Neuron (in vitro differentiated cells): Measurements from ENCODE around the gene STC2.

Experiments used
- H2AFZ ChIP-seq: one replicate; pipeline ENCODE4 v1.6.1; 2013; ENCODE audit warnings: low read depth, mild to moderate bottlenecking, inconsistent platforms, low read length, moderate library complexity
- H3K27me3 ChIP-seq: one replicate; pipeline ENCODE4 v1.6.1; 2013; ENCODE audit warnings: low read length; ENCODE audit not compliant: insufficient read depth
- H3K36me3 ChIP-seq: one replicate; pipeline ENCODE4 v1.6.1; 2013; ENCODE audit warnings: low read length; ENCODE audit not compliant: insufficient read depth
- H3K4me1 ChIP-seq: one replicate; pipeline ENCODE4 v1.6.1; 2013; ENCODE audit warnings: low read length; ENCODE audit not compliant: insufficient read depth
- H3K4me3 ChIP-seq: 2 replicates; pipeline ENCODE4 v1.5.1; 2013; ENCODE audit warnings: mild to moderate bottlenecking, low read length, moderate library complexity
- H3K9me3 ChIP-seq: one replicate; pipeline ENCODE4 v1.6.1; 2013; ENCODE audit warnings: low read length

Gene STC2

GRCh38 chr5:173324115-173325001 is 3.9 kb downstream of the STC2 start:
- no peaks in the 10 kb centered on the region for H3K9me3 ChIP-seq
- no peaks in the 10 kb centered on the region for H3K36me3 ChIP-seq
- no peak overlapping the region for H2AFZ ChIP-seq
- H3K27me3 ChIP-seq = peaks cover 61% of the 10 kb centered on the region
- peaks cover 22% of the 10 kb centered on the region for H3K4me1 ChIP-seq
- H3K4me3 ChIP-seq = no peak overlapping the region

- Histone ChIP-seq H3K4me3 (no peak overlapping the region), H2AFZ (no peak overlapping the region), H3K27me3 (peaks cover 55% of the 10 kb centered on the region), H3K36me3 (no peaks in the 10 kb centered on the region), H3K9me3 (no peaks in the 10 kb centered on the region), H3K4me1 (peaks cover 17% of the 10 kb centered on the region)
These were observed 4.5 kb downstream of the STC2 start for GRCh38 chr5:173323799-173324114.

- no peaks in the 10 kb centered on the region for H3K9me3 ChIP-seq
- H3K36me3 ChIP-seq = no peaks in the 10 kb centered on the region
- H3K4me1 ChIP-seq = peaks cover 13% of the 10 kb centered on the region
- peaks cover 51% of the 10 kb centered on the region for H3K27me3 ChIP-seq
- H3K4me3 ChIP-seq = no peak overlapping the region
- H2AFZ ChIP-seq = no peak overlapping the region
These were observed 5.0 kb downstream of the STC2 start for GRCh38 chr5:173323106-173323798.

DNA sequence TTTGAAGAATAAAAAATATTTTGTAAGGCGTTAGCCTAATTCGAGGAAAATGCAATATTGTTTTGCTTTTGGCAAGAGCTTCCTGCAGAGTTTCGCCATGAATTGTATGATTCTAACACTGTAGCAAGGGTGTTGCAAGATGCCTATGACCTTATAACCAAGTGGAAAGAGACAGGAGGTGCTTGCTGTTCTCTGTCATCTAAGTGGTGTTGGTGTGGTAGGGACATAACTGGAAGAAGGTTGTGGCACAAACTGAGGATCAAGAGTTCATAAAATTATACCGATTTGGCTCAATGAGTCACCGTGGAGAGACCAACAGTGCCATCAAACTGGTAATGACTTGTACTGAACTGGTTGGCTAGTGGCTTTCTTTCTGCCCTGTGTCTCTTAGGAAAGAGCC is 6.3 kb downstream of the STC2 start:
- no peaks in the 10 kb centered on the region for H3K9me3 ChIP-seq
- H3K36me3 ChIP-seq = no peaks in the 10 kb centered on the region
- peaks cover 37% of the 10 kb centered on the region for H3K27me3 ChIP-seq
- no peaks in the 10 kb centered on the region for H3K4me1 ChIP-seq
- H3K4me3 ChIP-seq = no peak overlapping the region
- no peak overlapping the region for H2AFZ ChIP-seq

DNA sequence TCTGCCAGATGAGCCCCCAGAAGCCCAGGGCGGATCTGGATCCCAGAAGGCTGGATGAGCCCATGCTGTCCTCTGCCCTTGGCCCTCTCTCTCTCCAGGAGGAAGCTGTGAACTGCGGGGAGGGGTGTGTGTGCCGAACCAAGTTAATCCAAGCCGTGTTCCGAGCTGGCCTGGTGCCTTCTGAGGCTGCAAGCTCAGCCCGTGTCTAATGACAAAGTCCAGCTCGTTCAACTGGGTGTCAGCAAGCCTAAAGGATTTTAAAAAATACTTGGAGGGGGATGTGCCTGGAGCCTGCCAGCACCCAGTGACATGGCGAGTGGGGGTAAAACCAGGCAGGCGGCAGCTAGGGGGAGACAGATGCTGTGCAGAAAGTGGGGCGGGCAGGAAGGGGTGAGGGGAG is 8.0 kb downstream of the STC2 start:
- H3K27me3 ChIP-seq = peaks cover 22% of the 10 kb centered on the region
- H3K36me3 ChIP-seq = no peaks in the 10 kb centered on the region
- no peaks in the 10 kb centered on the region for H3K9me3 ChIP-seq
- peaks cover 6% of the 10 kb centered on the region for H3K4me1 ChIP-seq
- H2AFZ ChIP-seq = no peak overlapping the region
- H3K4me3 ChIP-seq = no peak overlapping the region

GRCh38 chr5:173319646-173320045 is 8.6 kb downstream of the STC2 start:
- no peak overlapping the region for H3K4me3 ChIP-seq
- no peak overlapping the region for H2AFZ ChIP-seq
- peaks cover 16% of the 10 kb centered on the region for H3K27me3 ChIP-seq
- peaks cover 12% of the 10 kb centered on the region for H3K4me1 ChIP-seq
- H3K9me3 ChIP-seq = no peaks in the 10 kb centered on the region
- H3K36me3 ChIP-seq = no peaks in the 10 kb centered on the region

DNA sequence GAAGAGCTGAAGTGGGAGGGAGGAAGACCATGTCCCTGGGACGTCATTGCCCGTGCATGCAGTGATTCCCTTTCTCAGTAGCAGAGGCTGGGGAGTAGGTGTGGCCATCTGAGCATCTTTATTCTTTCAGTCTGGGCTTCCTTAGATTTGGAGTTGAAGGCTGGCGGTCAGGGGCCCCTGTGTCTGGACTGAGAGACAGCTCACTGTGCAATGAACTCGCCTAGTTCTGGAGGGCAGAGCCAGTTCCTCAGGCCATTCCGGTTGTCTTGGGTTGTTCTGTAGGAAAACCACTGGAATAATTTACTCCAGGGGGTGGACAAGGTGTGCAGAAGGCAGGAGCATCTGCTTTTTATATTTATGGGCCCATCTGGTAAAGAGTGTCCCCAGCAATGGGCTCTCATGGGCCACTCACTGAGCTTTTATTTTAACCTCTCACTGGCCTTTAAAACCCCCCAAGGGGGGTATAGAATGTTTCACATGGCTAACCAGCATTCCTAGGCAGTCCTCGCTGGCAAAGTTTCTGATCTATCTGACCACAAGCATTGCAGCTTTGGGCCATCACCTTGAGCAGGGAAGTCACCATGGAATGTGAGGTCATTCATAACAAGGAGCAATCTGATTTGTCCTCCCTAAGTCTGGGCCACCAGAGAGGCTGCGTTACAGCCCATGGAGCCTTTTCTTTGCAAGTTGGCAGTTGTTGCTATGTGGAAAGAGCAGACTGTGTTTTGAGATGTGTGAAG is 9.2 kb downstream of the STC2 start:
- H3K36me3 ChIP-seq = no peaks in the 10 kb centered on the region

GRCh38 chr5:173318330-173318729 is 9.9 kb downstream of the STC2 start:
- no peak overlapping the region for H3K4me3 ChIP-seq
- no peak overlapping the region for H2AFZ ChIP-seq
- no peaks in the 10 kb centered on the region for H3K36me3 ChIP-seq
- peaks cover 9% of the 10 kb centered on the region for H3K27me3 ChIP-seq
- H3K4me1 ChIP-seq = peaks cover 17% of the 10 kb centered on the region
- no peaks in the 10 kb centered on the region for H3K9me3 ChIP-seq

More for the DNA sequence above, 9.2 kb downstream of the STC2 start:
- no peak overlapping the region for H2AFZ ChIP-seq
- no peak overlapping the region for H3K4me3 ChIP-seq
- H3K27me3 ChIP-seq = peaks cover 16% of the 10 kb centered on the region
- H3K9me3 ChIP-seq = no peaks in the 10 kb centered on the region
- H3K4me1 ChIP-seq = peaks cover 17% of the 10 kb centered on the region

- H3K36me3 ChIP-seq = no peaks in the 10 kb centered on the region
- peaks cover 17% of the 10 kb centered on the region for H3K4me1 ChIP-seq
- H3K9me3 ChIP-seq = no peaks in the 10 kb centered on the region
- H2AFZ ChIP-seq = no peak overlapping the region
- no peak overlapping the region for H3K4me3 ChIP-seq
- H3K27me3 ChIP-seq = peaks cover 5% of the 10 kb centered on the region
These were observed 10.4 kb downstream of the STC2 start for GRCh38 chr5:173317852-173318251.

DNA sequence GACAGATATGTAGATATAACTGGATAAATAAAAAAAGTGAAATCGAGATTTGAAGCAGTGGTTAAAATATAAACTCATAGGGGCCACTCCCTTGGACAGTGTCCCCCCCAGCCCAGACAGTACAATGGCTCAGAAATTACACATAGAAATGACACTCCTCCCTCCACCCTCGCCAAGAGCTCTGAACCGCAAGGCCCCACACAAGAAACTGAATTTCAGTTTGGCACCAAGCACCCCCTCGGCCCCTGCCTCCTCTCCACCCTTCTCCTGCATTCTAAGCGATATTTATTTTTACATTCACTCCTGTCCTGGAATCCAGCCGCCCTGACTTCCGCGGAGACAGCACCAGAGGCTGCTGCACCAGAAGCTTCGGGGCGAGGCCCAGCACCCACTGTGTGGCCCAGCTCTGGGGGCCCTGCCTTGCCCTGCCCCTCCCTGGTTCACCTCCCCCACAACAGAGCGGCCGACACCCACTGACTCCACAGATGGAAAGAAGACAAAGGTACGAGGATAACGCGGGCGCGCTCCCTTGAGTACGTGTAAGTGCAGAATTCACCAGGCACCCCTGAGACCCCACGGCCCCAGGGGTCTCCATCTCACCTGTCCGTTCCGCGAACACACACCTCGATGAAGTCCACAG is 11.0 kb downstream of the STC2 start:
- no peak overlapping the region for H2AFZ ChIP-seq
- peaks cover 2% of the 10 kb centered on the region for H3K27me3 ChIP-seq
- no peaks in the 10 kb centered on the region for H3K9me3 ChIP-seq
- no peak overlapping the region for H3K4me3 ChIP-seq
- H3K4me1 ChIP-seq = peaks cover 17% of the 10 kb centered on the region
- no peaks in the 10 kb centered on the region for H3K36me3 ChIP-seq

- no peaks in the 10 kb centered on the region for H3K9me3 ChIP-seq
- H2AFZ ChIP-seq = no peak overlapping the region
- no peak overlapping the region for H3K4me3 ChIP-seq
These were observed 11.7 kb downstream of the STC2 start for GRCh38 chr5:173316339-173317020.

GRCh38 chr5:173315495-173316338 is 12.5 kb downstream of the STC2 start:
- Histone ChIP-seq H2AFZ (no peak overlapping the region), H3K4me1 (peaks cover 17% of the 10 kb centered on the region), H3K36me3 (no peaks in the 10 kb centered on the region), H3K9me3 (no peaks in the 10 kb centered on the region), H3K27me3 (peaks cover 2% of the 10 kb centered on the region), H3K4me3 (no peak overlapping the region)

More at GRCh38 chr5:173316339-173317020, 11.7 kb downstream of the STC2 start:
- Histone ChIP-seq H3K27me3 (peaks cover 2% of the 10 kb centered on the region), H3K4me1 (peaks cover 17% of the 10 kb centered on the region), H3K36me3 (no peaks in the 10 kb centered on the region)
